CD4-positive, alpha-beta T cell treated with Interleukin-17A for 4 hours (primary cell): ENCODE measurements around the gene PPP1R3G.
A peak's percentile ranks its signal among the peaks of the same experiment; 100 is the strongest.

Source experiments
- DNase-seq: peaks from one replicate; pipeline ENCODE4 v3.0.0-alpha.2; 2020; ENCODE audit warnings: mixed read lengths

Gene PPP1R3G

DNA sequence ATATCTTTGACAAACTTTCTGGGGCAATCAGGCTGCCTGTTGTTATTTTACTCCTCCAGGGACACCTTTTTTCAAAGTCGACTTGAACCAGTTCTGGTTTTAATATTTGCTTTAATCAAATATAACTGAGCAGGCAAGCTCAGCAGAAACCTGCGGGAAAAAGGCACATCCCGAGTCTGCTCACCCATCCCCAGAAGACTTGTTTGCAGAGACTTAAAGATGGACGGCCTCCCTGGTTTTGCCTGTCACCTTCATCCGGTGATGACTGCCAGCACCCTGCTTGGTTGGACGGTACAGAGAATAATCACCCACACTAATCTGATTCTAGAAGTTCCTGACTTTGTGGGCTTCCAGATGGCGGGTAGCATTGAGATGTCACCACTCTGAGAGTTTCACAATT lies 36.8 kb downstream of the PPP1R3G start:
- no peak for DNase-seq

DNA sequence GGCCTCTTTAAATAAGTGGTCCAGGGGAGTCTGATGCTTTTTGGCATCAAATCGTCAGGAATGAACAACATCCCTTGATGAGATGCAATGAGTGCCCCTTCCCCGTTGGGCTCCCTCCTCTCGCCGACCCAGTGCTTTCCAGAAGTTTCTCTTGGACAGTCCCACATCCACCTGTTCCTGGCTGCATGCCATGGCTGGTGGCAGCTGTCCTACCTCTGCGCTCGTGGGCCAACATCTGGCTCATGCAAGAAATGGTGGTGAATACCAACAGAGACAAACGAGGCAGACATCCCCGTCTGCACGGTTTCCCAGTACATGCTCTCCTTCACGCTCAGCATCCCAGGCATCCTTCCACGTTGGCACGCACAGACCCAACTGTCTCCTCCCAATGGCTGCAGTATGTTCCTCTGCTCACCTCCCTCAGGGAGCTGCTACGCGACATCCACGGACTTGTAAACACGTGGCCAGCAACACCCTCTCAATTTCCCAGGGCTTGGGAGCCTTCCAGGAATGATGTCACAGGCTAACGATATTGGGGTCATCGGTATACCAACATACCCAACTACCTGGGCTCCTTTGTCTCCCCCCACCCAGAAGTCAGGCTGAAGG lies 37.5 kb downstream of the PPP1R3G start:
- no peak for DNase-seq

DNA sequence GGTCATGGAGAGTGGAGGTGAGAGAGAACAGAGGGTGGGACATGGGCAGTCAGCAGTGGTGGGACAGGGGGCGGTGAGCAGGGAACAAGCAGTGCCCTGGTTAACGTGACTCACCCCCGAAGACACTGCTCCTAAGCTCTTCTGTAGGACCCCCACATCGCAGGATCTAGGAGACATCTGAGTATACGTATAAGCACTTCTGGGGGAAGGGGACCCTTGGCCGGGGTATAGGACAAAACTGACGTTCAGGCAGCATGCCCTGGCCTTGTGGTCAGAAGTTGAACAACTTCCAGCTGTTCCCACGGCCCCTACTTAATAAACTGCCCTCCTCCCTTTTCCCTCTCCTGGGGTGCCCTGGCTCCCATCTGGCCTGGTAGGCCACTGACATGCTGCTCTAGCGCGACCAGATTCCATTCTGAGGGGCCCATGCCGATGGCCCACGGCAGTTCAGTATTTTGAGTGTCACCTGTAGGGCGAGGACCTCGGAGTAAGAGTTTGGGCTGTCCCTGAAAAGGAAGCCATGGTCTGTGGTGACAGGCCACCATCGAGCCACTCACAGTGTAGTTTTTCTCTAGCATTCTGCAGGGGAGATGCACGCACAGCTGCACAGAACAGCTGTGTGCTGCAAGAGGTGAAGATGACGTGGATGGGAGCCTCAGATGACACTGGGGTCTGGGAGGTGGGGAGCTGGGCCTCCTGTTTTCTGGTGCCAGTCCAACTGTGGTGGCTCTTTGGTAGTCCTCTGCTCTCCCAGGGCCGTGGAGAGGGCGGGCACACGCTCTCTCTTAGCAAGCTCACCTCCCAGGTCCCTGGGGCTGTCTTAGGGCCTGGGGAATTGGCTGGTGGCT lies 38.4 kb downstream of the PPP1R3G start:
- DNase-seq: no peak

DNA sequence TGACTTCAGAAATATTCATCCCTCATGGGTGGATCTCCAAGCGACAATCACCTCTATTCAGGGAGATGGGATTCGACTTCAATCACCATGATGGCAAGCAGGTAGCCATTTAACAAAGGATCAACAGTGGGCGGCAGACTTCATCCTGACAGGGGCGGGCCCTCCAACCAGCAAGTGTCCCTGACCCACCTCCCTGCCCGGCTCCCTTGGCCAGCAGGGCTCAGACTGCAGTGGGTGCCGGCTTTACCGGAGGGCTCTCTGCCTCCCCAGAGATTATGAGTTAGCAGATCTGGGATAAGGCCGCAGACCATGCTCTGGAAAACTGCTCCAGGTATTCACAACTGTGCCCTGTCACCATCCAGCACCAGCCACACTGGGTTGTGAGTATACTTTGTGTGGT lies 39.4 kb downstream of the PPP1R3G start:
- no peak for DNase-seq

DNA sequence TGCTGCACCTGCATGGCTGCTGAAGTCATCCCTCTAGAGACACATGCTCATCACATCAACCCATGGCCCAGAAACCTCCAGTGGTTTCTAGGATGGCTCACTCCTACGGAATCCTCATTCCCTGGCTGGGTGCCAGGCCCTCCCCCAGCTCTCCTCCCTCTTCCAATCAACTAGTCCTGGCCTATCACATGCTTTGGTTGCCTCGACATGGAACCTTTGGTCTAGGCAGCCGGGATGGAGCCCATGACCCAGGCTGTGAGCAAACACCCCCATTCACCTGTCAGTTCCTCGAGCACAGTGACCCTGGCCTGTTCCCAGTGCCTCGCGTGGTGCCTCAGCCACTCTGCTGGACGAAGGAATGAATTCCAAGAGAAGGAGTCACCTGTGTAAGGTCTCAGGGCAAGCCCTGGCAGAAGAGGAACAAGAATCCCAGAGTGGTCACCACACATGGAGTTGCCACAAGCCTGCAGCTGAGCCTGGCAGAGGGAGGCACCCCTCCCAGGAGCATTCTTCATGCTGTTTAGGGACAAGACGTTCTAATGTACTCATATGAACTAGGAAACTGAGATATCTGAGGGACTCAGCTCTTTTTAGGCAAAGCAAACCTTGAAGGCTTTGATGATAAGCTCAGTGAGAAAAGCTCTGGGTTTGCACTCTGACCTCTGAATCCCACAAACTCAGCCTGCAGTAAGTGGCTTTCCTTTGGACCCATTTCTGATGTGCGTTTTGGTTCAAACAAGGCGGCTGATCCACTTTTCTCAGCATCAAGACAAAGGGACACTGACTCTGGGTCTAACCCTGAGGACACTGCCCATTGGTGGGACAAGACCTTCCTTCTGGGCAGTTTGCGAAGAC lies 40.2 kb downstream of the PPP1R3G start:
- DNase-seq: no peak

DNA sequence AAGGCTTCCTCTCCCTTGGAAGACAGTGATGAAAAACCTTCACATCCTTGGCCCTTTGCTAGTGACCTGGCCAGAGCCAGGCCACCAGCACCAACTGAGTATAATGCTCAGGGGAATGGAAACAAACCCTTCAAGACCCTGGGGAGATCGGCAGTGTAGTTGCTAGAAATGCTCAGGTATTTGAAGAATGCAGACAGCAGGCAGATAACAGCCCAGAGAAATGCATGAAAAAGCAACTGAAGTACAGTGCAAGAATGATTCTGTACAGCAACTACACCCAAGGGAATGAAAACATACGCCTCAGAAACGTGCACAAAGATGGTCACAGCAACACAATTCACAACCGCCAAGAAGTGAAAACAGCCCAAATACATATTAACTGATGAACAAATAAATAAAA lies 41.1 kb downstream of the PPP1R3G start:
- DNase-seq: no peak

DNA sequence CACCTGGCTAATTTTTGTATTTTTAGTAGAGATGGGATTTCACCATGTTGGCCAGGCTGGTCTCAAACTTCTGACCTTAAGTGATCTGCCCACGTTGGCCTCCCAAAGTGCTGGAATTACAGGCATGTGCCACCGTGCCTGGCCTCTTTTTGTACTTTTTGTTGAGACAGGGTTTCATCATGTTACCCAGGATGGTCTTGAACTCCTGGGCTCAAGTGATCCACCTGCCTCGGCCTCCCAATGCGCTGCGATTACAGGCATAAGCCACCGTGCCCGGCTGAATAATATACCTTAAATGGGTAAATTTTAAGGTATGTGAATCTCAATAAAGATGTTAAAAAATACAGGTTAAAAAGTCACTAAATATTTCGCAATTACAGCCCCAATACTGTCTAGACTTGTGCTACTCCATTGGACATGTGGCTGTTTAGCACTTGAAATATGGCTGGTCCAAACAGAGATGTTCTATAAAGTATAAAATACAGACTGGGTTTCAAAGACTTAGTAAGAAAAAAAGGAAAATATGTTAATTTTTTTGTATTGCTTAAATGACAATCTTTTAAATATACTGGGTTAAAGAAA lies 42.1 kb downstream of the PPP1R3G start:
- no peak for DNase-seq

DNA sequence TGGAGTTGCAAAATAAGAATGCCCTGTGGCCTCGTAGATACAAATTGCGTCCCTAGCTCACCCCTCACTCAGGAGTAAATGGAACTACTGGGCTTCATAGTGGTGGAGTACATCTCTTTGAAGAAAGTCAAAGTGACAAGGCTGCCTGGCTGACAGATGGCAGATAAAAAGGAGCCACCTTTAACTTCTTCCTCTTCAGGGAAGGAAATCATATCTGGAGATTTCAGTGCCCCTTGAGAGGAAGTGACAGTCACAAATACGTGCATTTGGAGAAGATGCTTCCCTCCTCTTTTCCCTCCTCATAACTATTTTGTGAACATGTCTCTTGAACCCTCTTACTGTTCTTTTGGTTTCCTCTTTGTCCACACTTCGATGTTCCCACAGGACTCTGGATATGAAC lies 43.2 kb downstream of the PPP1R3G start:
- no peak for DNase-seq

DNA sequence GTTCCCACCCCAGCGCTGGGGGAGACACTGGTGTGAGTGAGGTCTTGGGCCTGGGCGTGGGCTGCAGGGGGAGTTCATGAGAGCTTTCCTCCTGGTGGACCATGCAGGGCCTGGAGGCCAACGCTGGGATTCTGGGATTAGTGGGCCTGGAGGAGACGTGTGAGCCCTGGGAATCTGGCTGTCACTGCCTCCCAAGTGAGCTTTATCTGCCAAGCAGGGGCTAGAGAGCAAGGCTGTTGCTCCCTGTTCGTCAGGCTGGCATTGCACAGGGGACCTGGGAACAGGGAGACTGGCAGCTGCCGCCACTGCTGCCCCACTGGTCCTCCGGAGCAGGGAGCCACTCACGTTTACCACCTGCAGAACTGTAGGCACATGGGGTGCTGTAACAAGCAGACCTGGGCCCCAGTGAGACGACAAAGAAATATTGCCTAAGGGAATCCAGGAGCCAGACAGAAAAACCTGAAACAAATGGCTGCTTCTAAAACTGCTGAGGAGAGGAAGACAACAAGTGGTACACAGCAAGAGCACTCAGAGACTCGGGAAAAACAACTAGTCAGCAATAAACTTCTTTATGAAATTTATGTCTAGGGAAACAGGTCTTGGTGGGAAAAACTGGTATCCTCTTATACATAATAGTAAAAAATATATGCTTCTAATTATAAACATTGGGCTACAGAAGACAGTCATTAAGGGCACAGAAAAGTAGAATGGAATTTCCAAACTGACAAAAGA lies 45.2 kb downstream of the PPP1R3G start:
- no peak for DNase-seq

DNA sequence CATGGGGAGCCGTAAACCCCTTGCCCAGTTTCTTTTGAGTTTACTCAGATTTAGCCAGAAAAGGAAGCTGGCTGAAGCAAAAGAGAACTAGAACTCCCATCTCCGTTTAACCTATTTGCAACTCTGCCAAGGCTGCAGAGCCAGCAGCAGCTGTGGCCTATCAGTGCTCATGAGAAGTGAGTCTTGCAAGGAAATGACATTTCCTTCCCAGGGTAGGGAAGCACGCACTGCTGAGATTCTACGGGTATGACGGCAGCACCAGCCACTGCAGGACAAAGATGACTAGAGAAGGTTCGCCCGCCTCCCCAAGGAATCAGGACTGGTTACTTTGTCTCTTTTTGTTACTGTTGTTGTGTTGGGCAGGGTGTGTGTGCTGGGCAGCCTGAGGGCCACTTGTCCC lies 47.6 kb downstream of the PPP1R3G start:
- no peak for DNase-seq

DNA sequence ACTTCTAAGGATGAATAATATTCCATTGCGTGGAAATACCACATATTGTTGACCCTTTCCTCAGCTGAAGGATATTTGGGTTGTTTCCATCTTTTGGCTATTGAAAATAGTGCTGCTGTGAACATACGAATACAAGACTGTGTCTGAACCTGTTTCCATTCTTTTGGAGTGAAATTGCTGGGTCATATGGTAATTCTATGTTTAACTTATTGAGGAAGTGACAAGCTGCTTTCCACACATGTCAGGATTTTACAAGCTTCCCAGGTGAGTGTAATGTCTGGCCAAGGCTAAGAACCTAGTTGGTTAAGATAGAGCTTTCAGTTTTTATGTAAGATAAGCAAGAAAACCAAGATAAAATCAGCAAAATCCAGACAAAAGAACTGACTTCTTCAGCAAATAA lies 48.8 kb downstream of the PPP1R3G start:
- no peak for DNase-seq

DNA sequence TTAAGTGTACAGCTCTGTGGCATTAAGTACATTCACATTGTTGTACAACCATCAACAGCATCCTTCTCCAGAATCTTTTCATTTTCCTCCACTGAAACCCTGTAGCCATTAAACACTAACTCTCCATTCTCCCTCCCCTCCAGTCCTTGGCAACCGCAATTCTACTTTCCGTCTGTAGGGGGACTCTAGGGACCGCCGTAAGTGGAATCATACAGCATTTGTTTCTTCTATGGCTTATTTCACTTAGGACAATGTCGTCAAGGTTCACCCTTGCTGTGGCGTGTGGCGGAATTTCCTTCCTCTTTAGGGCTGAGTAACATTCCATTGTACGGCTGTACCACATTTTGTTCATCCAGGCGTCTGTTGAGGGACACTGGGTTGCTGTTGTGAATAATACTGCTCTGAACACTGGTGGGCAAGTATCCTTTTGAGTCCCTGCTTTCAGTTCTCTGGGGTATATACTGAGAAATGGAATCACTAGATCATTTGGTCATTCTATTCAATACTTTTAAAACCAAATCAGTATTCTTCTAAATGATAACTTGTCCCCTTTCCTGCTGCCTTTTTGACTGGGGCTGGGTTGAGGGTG lies 50.7 kb downstream of the PPP1R3G start:
- peak; percentile 43 for DNase-seq

DNA sequence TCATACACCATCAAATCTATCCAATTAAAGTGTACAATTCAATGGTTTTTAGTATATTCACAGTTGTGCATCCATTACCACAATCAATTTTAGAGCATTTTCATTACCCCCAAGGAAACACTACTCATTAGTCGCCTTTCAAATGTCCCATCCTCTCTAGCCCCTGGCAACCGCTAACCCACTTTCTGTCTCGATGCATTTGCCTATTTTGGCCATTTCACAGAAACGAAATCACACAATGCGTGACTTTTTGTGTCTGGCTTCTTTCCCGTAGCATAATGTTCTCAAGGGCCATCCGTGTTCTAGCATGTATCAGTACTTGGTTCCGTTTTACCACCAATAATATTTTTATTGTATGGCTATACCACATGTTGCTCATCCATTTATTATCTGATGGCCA lies 51.7 kb downstream of the PPP1R3G start:
- DNase-seq: no peak
